NCI-H1694 (cell line): ENCODE measurements around the gene SLC16A1.
"Not testable (repeated sequence)": the region's sequence is repeated elsewhere in the genome, so short reads cannot be mapped to it uniquely, and the experiment has no call there.

ENCODE experiments used
- DNase-seq: peaks from one replicate; lab custom pipeline; 2025; lab: John Stamatoyannopoulos, UW

SLC16A1 gene

DNA sequence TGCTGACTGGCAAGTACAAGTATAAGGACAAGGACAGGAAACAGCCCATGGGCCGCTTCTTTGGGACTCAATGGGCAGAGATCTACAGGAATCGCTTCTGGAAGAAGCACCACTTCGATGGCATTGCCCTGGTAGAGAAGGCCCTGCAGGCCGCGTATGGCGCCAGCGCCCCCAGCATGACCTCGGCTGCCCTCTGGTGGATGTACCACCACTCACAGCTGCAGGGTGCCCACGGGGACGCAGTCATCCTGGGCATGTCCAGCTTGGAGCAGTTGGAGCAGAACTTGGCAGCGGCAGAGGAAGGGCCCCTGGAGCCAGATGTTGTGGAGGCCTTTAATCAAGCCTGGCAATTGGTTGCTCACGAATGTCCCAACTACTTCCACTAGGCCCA, 32.0 kb downstream of the SLC16A1 start:
- DNase-seq = no peak

DNA sequence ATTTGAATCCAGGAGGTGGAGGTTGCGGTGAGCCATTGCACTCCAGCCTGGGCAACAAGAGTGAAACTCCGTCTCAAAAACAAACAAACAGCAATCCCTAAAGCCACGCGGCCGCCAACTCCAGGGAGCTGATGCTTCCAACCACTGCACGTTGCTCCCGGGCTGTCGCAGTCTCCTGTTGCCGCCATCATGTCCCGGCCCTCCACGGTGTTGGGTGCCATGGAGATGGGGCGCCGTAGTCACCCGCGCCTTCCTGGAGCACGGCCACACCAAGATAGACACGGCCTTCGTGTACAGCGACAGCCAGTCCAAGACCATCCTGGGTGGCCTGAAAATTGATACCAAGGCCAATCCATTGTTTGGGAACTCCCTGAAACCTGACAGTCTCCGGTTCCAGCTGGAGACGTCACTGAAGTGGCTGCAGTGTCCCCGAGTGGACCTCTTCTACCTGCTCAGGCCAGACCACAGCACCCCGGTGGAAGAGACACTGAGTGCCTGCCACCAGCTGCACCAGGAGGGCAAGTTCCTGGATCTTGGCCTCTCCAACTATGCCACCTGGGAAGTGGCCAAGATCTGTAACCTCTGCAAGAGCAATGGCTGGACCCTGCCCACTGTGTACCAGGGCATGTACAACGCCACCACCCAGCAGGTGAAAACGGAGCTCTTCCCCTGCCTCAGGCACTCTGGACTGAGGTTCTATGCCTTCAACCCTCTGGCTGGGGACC, 32.6 kb downstream of the SLC16A1 start:
- DNase-seq = no peak

DNA sequence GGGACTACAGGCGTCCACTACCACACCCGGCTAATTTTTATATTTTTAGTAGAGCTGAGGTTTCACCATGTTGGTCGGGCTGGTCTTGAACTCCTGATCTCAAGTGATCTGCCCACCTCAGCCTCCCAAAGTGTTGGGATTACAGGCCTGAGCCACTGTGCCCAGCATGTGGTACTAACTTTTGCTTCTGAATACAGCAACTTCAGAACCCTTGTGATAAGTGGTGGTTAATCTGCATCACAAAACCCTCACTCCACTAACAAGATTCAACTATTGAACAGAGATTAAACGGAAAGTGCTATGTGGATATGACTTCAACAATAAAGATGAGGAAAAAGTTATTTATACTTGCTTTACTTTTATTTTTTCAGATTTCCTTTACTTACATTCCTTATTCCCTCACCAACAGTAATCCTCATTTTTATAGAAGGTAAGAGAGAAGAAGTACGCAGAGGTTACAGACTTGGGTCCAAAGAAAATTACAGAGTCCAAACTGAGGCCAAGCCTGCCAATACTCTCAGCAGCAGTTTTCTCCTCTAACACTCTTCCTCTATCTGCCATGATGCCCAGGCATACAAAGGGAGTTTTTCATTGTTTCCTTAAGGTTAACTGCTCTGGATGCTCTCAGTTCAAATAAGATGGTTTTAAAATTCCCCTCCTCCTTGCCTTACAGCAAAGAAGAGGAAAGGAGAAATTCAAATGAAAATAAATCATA, 44.3 kb downstream of the SLC16A1 start:
- DNase-seq = no peak

DNA sequence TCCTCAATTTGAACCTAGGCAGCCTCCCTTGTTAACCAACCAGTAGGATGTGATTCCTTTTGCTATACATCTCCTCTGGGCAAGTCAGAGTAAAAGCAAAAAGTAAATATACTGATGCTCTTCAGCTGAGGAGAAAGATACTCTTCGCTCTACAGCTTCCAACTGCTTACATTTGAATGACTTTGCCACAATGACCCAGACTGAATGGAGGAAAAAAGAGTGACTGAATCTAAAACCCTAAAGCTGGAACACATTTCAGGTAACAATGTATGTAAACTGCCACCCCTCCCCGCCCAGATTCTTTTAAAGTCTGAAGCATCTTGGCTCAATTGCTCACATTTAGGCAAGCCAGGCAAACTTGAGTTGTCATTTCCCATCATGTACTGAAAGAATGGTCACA, 46.1 kb downstream of the SLC16A1 start:
- no peak for DNase-seq

DNA sequence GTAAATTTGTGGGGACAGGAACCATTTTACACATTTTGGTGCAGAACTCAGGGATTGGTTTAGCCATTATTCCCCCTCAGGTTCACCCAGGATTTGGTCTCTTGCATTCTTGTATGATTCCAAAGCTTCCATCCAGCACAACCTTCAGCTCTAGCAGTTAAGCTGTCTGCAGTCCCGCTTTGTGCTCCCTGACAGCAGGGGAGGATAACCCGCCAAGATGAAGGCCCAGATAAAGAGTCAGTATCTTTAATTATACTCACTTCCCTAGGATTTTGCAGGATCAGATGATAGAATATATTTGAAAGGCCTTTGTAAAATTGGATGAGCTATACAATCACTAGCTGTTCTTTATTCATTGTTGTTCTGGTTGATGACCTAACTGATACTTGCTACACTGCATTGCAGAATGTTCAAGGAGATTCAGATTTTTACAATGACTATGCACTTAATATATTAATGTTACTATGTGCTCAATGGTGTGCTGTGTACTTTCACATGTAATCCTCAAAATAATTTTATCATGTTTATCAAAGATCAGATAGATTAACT, 49.8 kb downstream of the SLC16A1 start:
- no peak for DNase-seq

DNA sequence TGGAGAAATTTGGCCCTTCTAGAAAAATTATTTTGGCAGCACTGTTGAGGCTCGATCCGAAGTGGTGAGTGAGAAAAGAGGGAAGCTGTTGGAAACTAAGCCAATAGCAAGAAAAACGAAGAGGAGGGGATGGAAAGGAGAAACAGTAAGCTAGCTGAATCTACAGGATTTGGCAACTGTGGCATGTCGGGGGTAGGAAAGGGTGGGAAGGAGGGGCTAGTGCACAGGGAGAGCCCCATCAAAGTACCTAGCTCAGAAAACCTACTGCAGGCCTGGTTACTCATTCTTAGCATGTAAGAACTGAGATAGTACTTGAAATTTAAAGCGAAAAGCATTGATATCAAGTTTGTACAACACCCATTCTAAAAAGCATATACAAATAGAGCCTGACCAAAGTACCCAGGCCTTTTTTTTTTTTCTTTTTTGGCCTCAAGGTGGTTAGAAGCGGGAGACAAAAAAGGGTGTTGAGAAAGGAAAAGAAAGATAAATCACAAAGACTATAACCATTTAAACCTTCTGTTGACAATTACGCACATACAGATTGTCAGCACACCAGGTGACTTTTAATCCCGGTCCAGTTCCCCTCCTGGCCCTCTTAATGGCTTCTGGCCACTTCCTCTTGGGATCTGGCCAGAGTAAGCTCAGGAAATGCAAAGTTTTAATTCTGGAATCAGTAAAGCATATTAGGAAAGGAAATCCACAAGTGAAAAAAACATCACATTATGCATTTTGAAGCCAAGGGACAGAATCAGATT, 50.4 kb downstream of the SLC16A1 start:
- DNase-seq = no peak

DNA sequence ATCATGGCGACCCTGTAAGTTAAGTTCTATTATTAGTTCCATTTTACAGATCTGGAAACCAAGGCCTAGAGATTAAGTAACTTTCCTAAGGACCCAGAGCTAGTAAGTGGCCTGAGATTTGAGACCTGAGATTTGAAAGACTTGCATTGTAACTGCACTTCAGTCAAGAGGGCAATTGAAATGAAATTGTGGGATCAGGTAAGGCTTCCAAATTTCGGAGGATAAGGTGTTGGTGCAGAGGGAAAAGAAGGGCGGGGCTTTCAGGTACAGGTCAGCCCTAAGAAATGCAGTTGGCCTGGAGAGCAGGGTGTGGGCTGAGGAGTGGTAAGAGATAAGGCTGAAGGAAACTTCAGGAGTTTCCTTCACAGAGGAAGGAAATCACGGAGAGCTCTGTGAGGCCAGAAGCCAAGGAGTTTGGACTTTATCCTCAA, 51.1 kb downstream of the SLC16A1 start:
- DNase-seq = no peak

DNA sequence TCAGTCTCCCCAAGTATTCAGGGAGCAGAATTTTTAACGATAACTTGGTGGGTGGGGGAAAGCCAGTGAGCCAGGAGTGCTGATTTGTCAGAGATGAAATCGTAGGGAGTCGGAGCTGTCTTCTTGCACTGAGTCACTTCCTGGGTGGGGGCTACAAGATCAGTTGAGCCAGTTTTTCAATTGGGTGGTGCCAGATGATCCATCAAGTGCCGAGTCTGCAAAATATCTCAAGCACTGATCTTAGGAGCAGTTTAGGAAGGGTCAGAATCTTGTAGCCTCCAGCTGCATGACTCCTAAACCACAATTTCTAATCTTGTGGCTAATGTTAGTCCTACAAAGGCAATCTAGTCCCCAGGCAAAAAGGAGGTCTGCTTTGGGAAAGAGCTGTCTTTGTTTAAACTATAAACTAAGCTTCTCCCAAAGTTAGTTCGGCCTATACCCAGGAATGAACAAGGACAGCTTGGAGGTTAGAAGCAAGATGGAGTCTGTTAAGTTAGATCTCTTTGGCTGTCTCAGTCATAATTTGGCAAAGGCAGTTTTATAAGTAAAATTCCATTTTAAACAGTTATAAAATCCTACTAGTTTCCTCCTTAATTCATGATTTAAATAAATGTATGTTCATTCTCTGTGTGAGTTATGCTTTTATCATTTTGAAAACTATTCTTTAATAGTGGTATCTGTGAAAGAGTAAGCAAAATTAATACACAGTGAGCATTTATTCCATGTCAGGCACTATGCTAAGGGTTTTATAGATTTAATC, 51.7 kb downstream of the SLC16A1 start:
- no peak for DNase-seq

DNA sequence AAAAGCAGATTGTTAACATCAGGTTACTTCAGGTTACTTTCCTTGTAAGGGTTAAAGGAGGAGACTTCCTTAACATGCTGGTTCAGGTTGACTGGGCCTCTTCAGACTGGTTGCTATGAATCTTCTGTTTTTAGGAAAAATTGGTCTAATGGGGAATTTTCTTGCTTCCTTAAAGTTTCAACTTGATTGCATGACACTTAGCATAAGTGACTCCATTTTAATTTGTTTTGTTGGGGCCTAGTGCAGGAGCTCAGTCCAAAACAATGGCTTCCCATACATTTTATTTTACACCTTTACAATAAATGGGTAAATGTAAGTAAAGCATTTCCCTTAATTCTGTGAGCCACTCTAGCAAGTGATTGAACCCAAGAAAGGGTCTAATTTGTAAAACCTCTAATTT, 53.8 kb downstream of the SLC16A1 start:
- no peak for DNase-seq

DNA sequence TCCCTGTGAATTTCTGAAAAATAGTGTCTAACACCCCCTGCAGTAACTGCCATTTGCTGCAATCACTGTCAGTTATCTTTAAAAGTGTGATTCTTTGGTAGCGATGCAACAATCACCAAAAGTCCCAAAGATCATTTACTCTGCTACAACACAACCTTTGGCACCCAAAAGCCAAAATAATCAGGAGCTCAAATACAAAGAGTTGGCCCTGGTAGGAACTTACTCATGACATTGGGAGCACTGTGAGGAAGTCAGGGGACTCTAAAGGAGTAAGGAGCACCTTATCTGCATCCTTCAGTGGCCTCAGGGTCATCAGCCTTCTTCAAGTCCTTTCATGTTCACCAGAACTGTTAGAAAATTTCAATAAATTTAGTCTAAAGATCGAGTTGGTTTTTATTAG, 54.6 kb downstream of the SLC16A1 start:
- no peak for DNase-seq

DNA sequence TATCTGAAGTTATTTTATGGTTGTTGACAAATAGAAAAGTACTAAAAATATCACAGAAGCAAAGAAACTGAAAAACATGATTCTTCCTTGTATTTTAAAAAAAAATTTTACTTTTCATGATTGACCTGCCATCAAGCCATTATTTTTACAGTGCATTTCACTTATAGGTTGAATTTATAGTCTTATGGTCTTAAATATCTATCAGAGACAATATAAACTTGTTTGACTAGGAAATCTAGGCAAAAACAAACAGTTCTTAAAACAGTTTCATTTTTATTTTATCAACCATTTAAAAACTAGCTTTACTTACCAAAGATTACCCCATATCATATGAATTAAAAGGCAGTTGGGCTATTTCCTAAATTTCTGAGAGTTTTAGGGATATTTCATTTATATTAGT, 59.2 kb downstream of the SLC16A1 start:
- DNase-seq = no peak

DNA sequence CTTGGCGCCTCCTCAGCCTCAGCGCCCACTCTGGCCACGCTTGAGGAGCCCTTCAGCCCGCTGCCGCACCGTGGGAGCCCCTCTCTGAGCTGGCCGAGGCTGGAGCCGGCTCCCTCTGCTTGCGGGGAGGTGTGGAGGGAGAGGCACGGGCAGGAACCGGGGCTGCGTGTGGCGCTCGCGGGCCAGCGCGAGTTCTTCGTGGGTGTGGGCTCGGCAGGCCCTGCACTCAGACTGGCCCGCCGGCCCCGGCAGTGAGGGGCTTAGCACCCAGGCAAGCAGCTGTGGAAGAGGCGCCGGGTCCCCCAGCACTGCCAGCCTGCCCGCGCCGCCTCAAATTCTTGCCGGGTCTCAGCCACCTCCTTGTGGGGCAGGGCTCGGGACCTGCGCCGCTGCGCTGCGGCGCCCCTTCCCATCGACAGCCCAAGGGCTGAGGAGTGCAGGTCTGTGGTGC, 61.4 kb downstream of the SLC16A1 start:
- DNase-seq = no peak

DNA sequence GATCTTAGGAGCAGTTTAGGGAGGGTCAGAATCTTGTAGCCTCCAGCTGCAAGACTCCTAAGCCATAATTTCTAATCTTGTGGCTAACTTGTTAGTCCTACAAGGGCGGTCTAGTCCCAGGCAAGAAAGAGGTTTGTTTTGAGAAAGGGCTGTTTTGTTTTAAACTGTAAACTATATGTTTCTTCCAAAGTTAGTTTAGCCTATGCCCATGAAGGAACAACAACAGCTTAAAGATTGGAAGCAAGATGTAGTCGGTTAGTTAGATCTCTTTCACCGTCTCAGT, 62.0 kb downstream of the SLC16A1 start:
- no peak for DNase-seq

DNA sequence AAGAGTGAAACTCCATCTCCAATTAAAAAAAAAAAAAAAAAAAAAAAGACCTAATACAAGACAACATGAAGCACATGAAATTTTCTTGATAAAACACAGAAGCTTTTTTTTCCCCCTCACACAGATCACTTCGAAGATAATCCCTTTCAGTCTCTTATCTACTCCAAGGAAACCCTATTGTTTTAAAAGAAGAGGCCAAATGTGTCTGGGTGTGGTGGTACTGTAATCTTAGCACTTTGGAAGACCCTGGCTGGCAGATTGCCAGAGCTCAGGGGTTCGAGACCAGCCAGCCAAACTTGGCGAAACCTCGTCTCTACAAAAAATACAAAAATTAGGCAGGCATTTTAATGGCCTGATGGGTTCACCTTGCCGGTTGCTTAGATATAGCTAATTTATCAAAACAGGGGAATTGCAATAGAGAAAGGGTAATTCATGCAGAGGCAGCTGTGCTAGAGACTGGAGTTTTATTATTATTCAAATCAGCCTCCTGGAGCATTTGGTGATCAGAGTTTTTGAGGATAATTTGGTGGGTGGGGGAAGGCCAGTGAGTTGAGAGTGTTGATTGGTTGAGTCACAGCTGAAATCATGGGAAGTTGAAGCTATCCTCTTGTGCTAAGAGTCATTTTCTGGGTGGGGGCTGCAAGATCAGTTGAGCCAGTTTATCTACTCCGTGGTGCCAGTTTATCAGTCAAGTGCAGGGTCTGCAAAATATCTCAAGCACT, 62.5 kb downstream of the SLC16A1 start:
- no peak for DNase-seq

DNA sequence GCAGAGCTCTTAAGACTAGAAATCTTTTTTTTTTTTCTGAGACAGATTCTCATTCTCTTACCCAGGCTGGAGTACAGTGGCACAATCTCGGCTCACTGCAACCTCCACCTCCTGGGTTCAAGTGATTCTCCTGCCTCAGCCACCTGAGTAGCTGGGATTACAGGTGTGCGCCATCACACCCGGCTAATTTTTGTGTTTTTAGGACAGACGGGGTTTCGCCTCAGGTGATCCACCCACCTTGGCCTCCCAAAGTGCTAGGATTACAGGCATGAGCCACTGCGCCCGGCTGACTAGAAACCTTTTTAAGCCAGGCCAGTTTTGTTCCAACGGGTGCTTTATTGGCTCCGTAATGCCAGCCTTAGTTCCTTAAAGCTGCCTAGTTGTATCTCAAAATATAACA, 66.1 kb downstream of the SLC16A1 start:
- DNase-seq = not testable (repeated sequence)

DNA sequence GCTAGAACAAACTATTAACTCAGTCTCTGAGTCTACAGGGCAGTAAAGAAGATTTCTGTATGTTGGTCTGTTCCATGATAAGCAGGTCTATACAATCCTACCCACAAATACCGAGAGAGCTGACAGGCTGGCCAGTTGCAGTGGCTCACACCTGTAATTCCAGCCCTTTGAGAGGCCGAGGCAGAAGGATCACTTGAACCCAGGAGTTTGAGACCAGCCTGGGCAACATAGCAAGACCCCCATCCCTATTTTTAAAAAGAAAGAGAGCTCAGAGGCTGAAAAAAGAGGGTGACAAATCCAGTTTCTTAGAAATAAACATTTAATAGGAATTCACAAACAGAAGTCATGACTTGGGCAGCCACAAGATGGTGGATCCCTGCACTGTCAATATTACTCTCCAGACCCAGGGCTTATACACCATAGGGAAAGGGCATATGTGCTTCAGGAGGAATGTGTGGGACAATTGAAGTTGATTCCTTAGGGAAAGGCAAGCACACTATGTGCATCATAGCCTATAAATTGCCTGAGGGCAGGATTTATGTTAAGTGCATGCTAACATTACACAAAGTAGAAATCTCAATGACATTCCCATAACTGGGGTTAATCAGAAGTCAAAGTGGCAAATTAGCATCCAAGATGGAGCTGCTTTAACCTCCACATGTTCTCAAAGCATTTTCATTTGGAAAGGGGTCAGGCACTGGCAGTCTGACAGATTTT, 66.8 kb downstream of the SLC16A1 start:
- DNase-seq = no peak

DNA sequence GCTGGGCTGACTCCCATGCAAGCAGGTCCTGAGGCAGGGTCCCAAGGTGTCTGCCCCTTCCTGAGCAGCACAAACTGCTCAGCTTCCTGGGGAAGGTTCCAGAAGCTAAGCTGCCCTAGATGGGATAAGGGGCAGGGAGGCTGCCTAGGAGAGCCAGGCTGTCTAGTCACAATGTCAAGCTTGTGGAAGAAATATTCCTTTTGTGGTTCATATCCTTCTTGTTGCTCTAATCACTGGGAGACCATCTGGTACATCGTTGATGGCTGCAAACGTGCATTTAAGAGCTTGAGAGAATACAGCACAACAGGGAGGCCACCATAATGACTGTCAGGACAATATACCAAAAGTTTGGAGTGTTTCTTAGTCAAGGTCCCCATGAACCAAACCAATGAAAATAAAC, 67.4 kb downstream of the SLC16A1 start:
- no peak for DNase-seq

DNA sequence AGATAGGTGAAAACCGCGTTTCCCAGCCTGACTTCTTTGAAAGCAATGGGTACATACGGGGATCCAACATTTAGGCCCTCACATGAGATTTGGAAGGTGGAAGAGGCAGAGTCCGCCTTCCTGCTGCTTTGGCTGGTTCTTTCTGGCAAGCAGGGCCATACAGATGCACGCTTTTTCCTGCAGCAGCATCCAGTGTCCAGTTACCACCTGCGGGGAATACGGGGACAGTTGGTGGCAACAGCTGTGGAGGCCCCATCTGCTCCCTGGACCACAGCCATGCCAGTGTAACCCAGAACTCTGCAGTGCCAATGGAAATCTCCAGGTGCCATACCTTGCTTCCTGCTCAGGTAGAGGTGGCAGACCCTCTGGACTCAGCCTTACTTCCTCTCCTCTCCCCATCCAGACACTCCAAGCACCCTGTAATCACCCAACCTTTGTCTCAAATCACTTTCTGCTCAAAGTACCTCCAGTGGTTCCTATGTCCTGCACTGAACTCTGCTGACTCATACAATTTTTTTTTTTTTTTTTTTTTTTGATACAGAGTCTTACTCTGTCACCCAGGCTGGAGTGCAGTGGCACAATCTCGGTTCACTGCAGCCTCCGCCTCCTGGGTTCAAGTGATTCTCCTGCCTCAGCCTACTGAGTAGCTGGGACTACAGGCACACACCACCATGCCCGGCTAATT, 68.3 kb downstream of the SLC16A1 start:
- no peak for DNase-seq

DNA sequence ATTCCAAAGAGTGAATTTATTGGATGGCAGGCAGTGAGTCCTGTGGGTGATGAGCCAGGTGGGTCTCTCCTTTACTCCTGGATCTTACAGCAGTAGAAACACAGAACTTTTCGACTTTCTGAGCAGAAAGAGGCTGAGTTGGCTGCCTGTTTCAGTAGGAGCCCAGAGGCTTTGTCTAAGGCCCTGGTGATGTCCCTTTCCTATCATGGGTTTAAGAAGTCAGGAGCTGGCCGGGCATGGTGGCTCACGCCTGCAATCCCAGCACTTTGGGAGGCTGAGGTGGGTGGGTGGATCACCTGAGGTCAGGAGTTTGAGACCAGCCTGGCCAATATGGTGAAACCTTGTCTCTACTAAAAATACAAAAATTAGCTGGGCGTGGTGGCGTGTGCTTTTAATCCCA, 71.0 kb downstream of the SLC16A1 start:
- not testable (repeated sequence) for DNase-seq

DNA sequence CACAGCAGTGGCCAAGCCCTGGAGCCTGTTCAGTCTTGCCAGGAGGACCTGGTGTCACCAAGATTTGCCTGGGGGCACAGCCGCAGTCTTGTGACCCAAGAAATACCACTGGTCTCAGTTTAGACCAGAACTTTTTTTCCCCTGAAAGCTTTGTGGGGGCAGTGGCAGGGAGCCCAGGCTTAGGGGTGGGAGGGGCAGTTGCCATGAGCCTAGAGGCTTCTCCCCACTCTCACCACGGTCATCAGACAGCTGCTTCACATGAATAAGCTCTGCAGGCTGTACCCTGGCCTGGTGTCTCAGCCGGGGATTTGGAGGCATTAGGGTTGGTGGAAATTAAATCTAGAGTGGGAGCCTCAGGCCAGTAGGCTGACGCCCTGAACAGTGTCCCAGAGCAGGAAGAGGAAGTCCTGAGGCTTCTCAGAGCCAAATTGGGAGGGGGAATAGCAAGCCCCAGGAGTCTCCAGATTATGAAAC, 73.7 kb downstream of the SLC16A1 start:
- no peak for DNase-seq
